ENCODE results near the gene DOC2A.
"Not testable (repeated sequence)": the region's sequence is repeated elsewhere in the genome, so short reads cannot be mapped to it uniquely, and the experiment has no call there.

The DOC2A gene

DNA sequence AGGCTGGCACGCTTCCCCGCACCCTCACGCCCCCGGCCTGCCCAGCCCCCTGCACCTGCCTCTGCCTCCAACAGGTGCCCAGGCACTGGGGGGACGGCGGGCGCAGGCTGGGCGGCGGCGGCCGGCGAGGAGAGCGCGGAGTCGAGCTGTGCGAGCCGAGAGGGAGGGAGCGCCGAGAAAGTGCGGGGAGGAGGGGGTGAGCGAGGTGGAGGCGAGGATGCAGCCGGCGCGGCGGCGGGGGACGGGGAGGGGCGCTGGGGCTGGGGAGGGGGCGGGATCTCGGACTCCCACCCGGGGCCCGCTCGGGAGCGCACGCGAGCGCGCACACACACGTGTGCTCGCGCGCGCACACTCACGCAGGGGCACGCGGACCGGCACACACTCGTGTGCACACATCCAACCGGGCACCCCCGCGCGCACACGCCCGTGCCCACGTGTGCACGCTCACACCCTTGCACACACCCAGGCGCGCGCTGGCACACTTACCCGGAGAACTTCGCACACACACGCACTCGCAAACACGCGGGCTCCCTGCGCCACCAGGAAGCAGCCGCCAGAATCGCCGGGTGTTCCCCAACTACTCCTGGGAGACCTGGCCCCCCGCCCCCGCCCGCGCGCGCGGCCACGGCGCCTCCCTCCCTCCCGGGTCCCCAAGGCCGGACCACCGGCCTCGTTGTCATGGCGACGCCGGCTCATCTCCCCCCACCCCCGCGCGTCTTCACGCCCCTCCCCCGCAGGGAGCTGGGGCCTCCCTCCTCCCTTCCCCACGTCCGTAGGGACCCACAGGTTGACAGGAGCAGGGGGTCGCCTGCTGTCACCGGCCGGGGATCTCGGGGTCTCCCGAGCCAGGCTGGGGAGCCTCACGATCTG lies at the start of gene DOC2A:
Gene DOC2A (minus strand): TSS at position 184 of the 870 bp plus-strand sequence. CDS start 805 bp downstream, outside the sequence.
- intact Hi-C loops (cut with DNase I): no loop called here

DNA sequence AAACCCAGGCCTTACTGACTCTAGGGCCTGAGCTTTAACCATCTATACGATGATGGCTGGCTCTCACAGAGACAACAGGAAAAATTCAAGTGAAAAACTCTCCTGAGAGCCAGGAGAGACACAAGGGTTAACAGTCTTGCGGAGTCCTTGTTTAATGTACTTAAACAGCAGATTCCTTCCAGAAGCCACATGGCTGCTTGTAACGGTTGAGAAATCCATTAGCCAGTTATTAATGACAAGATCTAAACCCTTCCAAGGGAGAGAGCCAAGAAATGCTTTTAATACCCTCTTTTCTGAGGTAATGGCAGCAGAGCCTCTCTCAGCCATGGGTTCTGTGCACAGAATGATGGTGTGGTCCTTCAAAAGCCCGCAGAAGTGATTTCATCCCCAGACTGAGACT lies 49.5 kb upstream of the DOC2A start:
- DNase-seq: no peak
- intact Hi-C loops (cut with DNase I): no loop called here

More for the DNA sequence above, at the start of gene DOC2A:
- DNase-seq: peak in 18 of 42 donors; percentile 29 to 71 (median 44)

DNA sequence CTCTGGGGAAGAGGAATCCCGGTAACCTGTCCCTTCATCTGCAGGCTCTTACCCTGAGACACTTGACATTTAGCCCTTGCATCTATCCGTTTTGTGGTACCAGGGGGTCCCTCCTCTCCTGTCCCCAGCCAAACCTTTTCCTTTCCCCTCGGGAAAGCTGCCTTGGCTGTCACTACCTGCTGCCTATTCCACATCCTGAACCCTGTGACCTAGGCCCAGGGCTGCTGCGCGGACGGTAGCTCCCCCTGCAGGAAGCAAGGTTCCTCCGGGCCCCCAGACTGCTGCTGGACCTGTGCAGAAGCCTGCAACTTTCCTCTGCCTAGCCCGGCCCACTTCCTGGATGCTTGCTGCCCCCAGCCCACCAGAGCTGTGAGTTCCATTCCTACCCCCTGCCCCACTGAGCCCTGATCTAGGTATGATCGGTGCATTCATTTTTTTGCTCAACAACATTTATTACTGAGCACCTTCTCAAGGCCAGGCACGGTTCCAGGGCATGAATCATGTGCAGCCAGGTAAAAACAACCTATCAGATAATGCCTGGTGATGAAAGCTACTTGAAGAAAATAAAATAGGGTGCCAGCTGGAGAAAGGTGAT lies 44.2 kb upstream of the DOC2A start:
- intact Hi-C loops (cut with DNase I): loop anchor here (10.0 kb wide), 1 partner anchor 60 kb away; the partner anchor contains the start of genes HIRIP3 and INO80E
- peak in 9 of 42 donors; percentile 25 to 53 (median 37) for DNase-seq

DNA sequence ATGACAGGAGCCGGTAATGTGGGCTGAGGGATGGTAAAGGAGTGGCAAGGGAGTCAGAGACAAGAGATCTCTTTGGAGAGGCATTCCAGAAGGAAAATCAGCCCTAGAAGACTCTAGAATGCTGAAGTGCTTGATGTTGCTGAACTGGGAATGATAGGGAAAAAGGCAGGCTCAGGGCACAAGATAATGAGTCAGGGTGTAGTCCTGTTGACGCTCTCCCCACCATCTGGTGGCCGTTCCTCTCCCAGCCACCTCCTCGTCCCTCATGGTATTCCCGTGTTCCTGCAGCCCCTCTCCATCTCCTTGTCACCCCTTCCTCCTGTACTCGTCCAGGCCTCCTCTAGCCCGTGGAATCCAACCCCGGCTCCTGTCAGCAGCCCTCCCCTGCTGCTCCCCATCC lies 43.6 kb upstream of the DOC2A start:
- intact Hi-C loops (cut with DNase I): loop anchor here (10.0 kb wide), 1 partner anchor 60 kb away; the partner anchor contains the start of genes HIRIP3 and INO80E
- no peak for DNase-seq

- intact Hi-C loops (cut with DNase I): loop anchor here (10.0 kb wide), 1 partner anchor 59 kb away; the partner anchor contains the start of genes HIRIP3 and INO80E
These were observed 42.7 kb upstream of the DOC2A start for GRCh38 chr16:30053376-30054015.

GRCh38 chr16:30052671-30053372 lies 42.0 kb upstream of the DOC2A start:
- DNase-seq: peak; percentile 79 to 98 (median 93)
- intact Hi-C loops (cut with DNase I): loop anchor here (10.0 kb wide), 1 partner anchor 58 kb away; the partner anchor contains the start of genes HIRIP3 and INO80E

More at GRCh38 chr16:30053376-30054015, 42.7 kb upstream of the DOC2A start:
- peak in 3 of 42 donors; percentile 18 to 21 (median 20) for DNase-seq

DNA sequence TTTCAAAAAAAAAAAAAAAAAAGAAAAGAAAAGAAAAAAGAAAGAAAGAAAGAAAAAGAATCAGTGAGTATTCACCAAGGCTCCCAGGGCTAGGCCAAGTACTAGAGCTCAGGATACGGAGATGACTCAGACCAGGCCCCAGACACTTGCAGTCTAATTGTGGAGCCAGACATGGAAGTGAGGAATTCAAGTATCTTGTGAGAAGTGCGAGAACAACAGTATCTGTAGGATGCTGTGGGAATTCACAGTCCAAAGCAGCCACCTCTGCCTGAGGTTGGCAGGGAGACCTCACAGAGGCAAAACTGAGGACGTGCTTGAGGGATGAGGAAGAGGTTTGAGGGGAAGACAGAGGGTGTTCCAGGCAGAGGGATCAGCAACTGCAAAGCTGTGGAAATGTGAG lies 40.7 kb upstream of the DOC2A start:
- intact Hi-C loops (cut with DNase I): loop anchor here (10.0 kb wide), 1 partner anchor 57 kb away; the partner anchor contains the start of genes HIRIP3 and INO80E
- no peak for DNase-seq

DNA sequence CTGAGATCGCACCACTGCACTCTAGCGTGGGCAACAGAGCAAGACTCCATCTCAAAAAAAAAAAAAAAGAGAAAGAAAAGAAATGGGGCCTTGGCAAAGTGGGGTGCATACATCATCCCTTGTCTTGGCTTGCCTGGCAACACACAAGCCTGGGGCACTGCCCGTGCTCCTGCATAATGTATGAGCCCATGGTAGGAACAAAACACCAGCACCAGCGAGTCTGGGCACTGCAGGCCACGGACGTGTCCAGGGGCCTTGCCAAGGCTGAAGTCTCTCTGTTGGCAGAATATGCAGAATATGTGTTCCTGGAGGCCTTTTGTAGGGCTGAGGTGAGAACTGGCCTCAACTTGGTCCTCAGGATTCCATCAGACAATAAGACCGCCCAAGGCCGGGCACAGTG lies 39.0 kb upstream of the DOC2A start:
- intact Hi-C loops (cut with DNase I): loop anchor here (10.0 kb wide), 1 partner anchor 55 kb away; the partner anchor contains the start of genes HIRIP3 and INO80E
- DNase-seq: peak in 35 of 42 donors; percentile 27 to 86 (median 65)

GRCh38 chr16:30046588-30046987 lies 35.8 kb upstream of the DOC2A start:
- DNase-seq: no peak
- intact Hi-C loops (cut with DNase I): no loop called here

DNA sequence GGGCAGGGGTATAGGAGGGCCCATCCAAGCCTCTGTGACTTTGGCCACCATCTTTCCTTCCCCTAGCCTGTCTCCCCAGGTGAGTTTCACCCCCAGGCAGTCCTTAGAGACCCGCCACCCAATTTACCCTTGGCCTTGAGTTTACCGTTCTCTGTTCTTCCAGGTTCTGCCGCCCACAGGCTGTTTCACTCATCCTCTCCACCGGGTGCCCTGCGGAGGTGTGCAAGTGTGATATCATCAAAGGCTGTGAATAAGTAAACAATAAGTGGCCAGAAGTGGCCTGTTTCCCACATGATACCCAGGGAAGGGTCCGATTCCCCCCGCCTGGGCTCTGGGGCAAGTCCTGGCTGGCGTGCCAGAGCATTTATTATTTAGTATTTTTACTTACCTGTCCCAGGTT lies 35.4 kb upstream of the DOC2A start:
- DNase-seq: no peak
- intact Hi-C loops (cut with DNase I): no loop called here

DNA sequence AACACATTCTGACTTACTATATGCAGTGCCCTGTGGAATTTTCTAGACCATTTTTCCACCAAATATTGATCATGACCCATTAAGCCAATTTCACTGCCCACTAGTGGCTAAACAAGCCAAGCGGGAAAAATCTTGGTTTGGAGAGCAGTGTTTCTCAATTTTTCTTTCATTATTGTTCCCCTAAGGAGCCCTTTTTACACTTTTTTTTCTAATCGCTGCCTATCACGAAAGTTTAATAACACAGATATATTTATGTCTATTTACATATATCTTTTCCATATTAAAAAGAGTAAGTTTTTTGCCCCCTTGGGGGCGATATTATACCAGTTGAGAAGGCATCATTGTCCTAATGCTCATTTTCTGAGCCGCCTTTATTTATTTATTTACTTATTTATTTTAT lies 31.0 kb upstream of the DOC2A start:
- intact Hi-C loops (cut with DNase I): no loop called here
- peak in 1 of 42 donors; percentile 53 for DNase-seq

- DNase-seq; intact Hi-C loops (cut with DNase I): not testable (repeated sequence)
These were observed 29.9 kb upstream of the DOC2A start for GRCh38 chr16:30040690-30041089.

DNA sequence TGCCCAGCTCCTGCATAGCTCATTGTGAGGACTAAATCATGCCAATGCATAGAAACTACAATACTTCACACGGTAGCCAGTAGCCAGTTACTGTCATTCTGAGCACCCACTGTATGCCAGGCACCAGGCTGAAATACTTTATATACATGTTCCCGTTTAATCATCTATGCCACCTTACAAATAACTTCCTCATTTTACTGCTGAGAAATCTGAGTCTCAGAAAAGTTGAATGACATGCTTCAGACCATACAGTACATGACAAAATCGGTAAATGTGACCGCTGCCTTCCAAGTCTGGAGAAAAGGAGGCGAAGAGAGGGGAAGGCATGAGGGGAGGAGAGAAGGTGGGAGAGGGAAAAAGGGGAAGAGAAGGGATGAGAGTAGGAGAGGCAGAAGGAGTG lies 29.4 kb upstream of the DOC2A start:
- intact Hi-C loops (cut with DNase I): no loop called here

DNA sequence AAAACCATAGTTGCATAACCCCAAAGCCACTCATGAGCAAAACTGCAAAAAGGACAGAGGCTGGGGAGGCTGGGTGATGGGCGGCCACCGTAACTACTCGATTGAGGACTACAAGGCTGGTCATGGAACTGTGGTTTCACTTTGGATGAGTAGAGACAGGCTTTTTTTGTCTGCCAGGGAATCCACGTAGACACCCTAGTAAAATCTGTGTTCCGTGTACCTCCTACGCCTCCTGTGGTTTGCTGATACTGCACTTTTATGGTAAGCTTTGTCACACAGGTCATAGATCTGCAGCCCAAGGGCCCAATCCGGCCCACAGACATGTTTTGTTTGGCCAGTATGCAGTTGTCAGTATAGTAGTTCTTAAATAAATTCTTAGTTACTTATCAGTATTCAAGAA lies 22.4 kb upstream of the DOC2A start:
- no peak for DNase-seq
- intact Hi-C loops (cut with DNase I): no loop called here

More for the DNA sequence above, 29.4 kb upstream of the DOC2A start:
- DNase-seq: no peak

DNA sequence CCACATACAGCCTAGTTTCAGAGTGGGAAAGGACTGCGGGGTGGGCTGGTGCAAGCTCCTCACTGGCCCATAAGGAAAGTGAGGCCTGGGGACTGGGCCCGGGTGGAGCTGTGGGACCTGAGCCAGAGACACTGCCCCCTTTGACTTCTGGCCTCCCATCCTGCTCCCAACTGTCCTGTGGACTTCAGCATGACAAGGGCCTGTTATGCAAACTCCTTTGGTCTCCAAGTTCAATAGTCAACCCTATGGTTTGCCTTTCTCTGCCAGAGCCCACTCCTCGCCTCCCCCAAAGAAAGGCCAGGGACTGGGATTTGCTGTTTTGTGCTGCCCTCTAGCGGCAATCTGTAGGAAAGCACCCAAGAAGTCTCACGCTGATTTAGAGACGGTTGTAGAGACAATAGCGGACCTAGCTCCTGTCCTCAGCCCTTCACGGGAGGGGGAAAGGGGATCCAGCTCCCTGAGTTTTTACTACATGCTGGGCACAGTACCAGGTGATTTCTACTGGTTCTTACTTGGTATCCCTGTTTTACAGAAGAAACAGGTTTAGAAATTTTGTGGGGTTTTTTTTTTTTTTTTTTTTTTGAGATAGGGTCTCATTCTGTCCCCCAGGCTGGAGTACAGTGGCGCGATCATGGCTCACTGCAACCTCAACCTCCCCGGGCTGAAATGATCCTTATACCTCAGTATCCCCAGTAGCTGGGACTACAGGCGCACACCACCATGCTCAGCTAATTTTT lies 21.4 kb upstream of the DOC2A start:
- DNase-seq: peak in 39 of 42 donors; percentile 32 to 85 (median 66)
- intact Hi-C loops (cut with DNase I): no loop called here

DNA sequence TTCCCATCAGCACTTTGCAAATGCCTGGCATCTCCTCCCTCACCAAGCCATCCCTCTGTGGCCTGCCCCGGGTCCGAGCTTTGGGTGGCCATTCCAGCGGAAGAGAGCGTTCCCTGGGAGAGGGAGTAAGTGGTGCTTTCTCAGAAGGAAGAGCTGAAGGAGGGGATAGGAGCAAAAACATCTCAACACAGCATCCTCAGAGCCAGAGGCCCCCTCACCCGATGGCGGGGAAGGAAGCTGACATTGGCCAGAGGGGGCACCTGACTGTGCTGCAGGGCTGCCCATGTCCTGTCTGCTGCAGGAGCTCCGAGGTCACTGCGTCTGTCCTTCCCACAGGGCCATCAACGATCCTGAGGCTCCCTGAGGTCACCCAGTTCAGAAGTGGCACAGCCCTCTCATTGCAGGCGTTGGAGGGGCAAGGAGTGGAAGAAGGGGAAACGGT lies 20.7 kb upstream of the DOC2A start:
- no peak for DNase-seq
- intact Hi-C loops (cut with DNase I): no loop called here

DNA sequence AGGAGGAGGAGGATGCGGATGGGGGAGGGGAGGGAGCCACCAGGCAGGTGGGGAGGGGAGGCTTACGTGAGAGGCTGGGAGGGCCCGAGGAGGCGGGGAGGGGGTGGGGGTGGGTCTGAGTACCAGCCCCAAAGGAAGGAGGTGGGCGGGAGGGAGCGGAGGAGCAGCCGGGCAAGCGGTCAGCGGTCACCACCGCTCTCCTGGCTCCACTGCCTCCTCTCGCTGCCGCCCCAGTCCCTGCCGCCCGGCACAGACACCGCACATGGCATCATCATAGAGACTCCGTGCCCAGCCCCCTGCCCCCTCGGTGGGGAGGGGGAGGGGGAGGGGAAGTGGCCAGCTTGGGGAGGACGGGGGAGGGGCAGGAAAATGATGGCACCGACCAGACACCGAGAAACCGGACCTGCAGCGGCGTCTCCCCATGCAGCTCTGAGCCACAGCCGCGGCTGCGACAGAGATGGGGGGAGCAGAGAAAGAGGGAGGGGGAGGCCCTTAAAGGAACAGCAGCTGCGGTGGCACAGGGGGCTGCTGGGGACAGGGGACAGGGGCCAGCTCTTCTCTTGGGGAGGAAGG lies 20.1 kb upstream of the DOC2A start, which contains the start of gene TLCD3B:
Gene TLCD3B (minus strand): TSS at position 431 of the 573 bp plus-strand sequence. CDS start 744 bp downstream, outside the sequence.
- intact Hi-C loops (cut with DNase I): no loop called here
- DNase-seq: peak in 23 of 42 donors; percentile 20 to 69 (median 44)
